ENCODE measurements around the gene SPATA31C2. TPM values are rescaled to one million over a fixed set of nuclear protein-coding genes. Genes with fewer than 3 reads are reported as not detected.
"Not testable (repeated sequence)": the region's sequence is repeated elsewhere in the genome, so short reads cannot be mapped to it uniquely, and the experiment has no call there.

SPATA31C2 gene
- total RNA-seq, 1 experiment from 2014 or later = not detected

- Histone ChIP-seq H3K9me3 (ENCODE audit: low read length) (no peaks in the 10 kb centered on the region), H3K79me2 (ENCODE audit: low read length) (no peaks in the 10 kb centered on the region), H3K9ac (ENCODE audit: low read length) (no peak overlapping the region), H3K27ac (ENCODE audit: low read length) (no peak overlapping the region), H3K4me1 (ENCODE audit: low read length) (no peaks in the 10 kb centered on the region), H3K4me2 (ENCODE audit: low read depth, low read length, poor library complexity, severe bottlenecking) (no peak overlapping the region), H3K27me3 (ENCODE audit: low read length) (0 out of 2 replicates have a peak, but pooled peaks cover 3% of the 10 kb centered on the region), H2AFZ (ENCODE audit: low read length) (no peak overlapping the region), H3K4me3 (ENCODE audit: low read length) (no peak overlapping the region), H3K9me2 (replicated peaks; ENCODE audit: insufficient read depth, low read length) (no peaks in the 10 kb centered on the region), H3K36me3 (ENCODE audit: insufficient read depth, low read length) (no peaks in the 10 kb centered on the region), H4K20me1 (ENCODE audit: insufficient read depth, low read depth, low read length) (no peaks in the 10 kb centered on the region)
- no peak for DNase-seq
Observed at GRCh38 chr9:88161144-88161543, 22.9 kb upstream of the SPATA31C2 start.

- Histone ChIP-seq H3K4me3 (ENCODE audit: low read length) (no peak overlapping the region), H3K9me2 (replicated peaks; ENCODE audit: insufficient read depth, low read length) (no peaks in the 10 kb centered on the region), H3K4me2 (ENCODE audit: low read depth, low read length, poor library complexity, severe bottlenecking) (no peak overlapping the region), H3K4me1 (ENCODE audit: low read length) (no peaks in the 10 kb centered on the region), H3K79me2 (ENCODE audit: low read length) (no peaks in the 10 kb centered on the region), H3K9ac (ENCODE audit: low read length) (no peak overlapping the region), H3K27ac (ENCODE audit: low read length) (no peak overlapping the region), H3K36me3 (ENCODE audit: insufficient read depth, low read length) (no peaks in the 10 kb centered on the region), H4K20me1 (ENCODE audit: insufficient read depth, low read depth, low read length) (no peaks in the 10 kb centered on the region), H3K27me3 (ENCODE audit: low read length) (no peaks in the 10 kb centered on the region), H3K9me3 (ENCODE audit: low read length) (no peaks in the 10 kb centered on the region), H2AFZ (ENCODE audit: low read length) (no peak overlapping the region)
- no peak for DNase-seq
Observed at GRCh38 chr9:88143957-88144625, 5.8 kb upstream of the SPATA31C2 start.

GRCh38 chr9:88143179-88143578 lies 4.9 kb upstream of the SPATA31C2 start:
- no peak for DNase-seq
- Histone ChIP-seq H3K4me2 (ENCODE audit: low read depth, low read length, poor library complexity, severe bottlenecking) (no peak overlapping the region), H3K9me2 (replicated peaks; ENCODE audit: insufficient read depth, low read length) (no peaks in the 10 kb centered on the region), H4K20me1 (ENCODE audit: insufficient read depth, low read depth, low read length) (no peaks in the 10 kb centered on the region), H3K27me3 (ENCODE audit: low read length) (no peaks in the 10 kb centered on the region), H3K27ac (ENCODE audit: low read length) (no peak overlapping the region), H3K4me3 (ENCODE audit: low read length) (no peak overlapping the region), H3K4me1 (ENCODE audit: low read length) (no peaks in the 10 kb centered on the region), H3K79me2 (ENCODE audit: low read length) (no peaks in the 10 kb centered on the region), H3K9ac (ENCODE audit: low read length) (no peak overlapping the region), H2AFZ (ENCODE audit: low read length) (no peak overlapping the region), H3K9me3 (ENCODE audit: low read length) (no peaks in the 10 kb centered on the region), H3K36me3 (ENCODE audit: insufficient read depth, low read length) (no peaks in the 10 kb centered on the region)

DNA sequence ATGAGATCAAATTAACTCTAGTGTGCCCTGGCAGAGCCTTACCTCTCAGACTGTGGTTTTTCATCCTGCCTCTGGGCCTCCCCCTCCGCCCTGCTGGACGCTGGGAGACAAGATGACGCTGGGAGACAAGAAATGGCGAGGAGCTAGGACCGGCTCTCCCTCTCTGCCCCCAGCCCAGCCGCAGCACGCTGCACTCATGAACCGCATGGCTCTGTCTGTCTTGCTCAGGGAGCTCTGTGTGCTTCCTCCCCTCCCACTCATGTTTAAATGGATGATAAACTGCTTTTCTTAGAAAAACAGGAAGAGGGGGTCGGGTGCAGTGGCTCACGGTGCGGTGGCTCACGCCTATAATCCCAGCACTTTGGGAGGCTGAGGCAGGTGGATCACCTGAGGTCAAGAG lies 4.7 kb downstream of the SPATA31C2 start:
- not testable (repeated sequence) for H2AFZ ChIP-seq (ENCODE audit: low read length); H3K27me3 ChIP-seq (ENCODE audit: low read length); H3K4me3 ChIP-seq (ENCODE audit: low read length); H3K4me1 ChIP-seq (ENCODE audit: low read length); H3K4me2 ChIP-seq (ENCODE audit: low read depth, low read length, poor library complexity, severe bottlenecking); H3K79me2 ChIP-seq (ENCODE audit: low read length); H3K9ac ChIP-seq (ENCODE audit: low read length); H4K20me1 ChIP-seq (ENCODE audit: insufficient read depth, low read depth, low read length); H3K9me3 ChIP-seq (ENCODE audit: low read length); DNase-seq; H3K36me3 ChIP-seq (ENCODE audit: insufficient read depth, low read length); H3K9me2 ChIP-seq (replicated peaks; ENCODE audit: insufficient read depth, low read length); H3K27ac ChIP-seq (ENCODE audit: low read length)

- H3K27ac ChIP-seq (ENCODE audit: low read length); H2AFZ ChIP-seq (ENCODE audit: low read length): not testable (repeated sequence)
Observed at GRCh38 chr9:88129556-88129955, 8.7 kb downstream of the SPATA31C2 start.

DNA sequence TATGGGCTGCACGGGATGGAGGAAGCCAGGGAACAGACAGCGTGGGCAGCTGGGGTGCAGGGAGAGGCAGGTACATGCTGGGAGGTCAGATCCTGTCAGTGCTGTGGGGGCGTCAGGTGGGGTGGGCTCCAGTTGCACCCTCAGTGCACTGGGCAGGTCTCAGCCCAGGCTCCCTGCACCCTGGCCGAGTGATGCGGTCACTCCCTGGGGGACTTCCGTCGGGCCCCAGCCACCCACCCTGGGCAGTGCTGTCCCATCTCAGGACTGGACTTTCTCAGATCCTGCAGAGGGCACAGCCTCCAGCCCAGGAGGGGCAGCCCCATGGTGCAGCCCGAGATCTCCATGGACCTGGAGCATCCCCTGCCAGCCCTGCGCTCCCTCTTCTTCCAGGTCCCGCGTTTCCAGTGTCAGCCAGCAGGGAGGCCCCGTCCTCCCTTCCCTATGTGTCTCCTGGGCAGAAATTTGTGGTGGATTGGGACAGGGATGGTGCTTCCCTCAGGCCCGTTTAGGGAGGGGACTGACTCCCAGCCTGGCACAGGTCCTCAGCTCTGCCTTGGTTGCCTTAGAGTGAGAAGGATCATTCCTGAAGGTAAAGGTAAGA lies 10.5 kb downstream of the SPATA31C2 start:
- not testable (repeated sequence) for H3K4me2 ChIP-seq (ENCODE audit: low read depth, low read length, poor library complexity, severe bottlenecking); DNase-seq; H3K9me3 ChIP-seq (ENCODE audit: low read length); H2AFZ ChIP-seq (ENCODE audit: low read length); H3K4me1 ChIP-seq (ENCODE audit: low read length); H3K9me2 ChIP-seq (replicated peaks; ENCODE audit: insufficient read depth, low read length); H3K79me2 ChIP-seq (ENCODE audit: low read length); H3K27me3 ChIP-seq (ENCODE audit: low read length); H3K36me3 ChIP-seq (ENCODE audit: insufficient read depth, low read length); H3K27ac ChIP-seq (ENCODE audit: low read length); H3K4me3 ChIP-seq (ENCODE audit: low read length); H3K9ac ChIP-seq (ENCODE audit: low read length); H4K20me1 ChIP-seq (ENCODE audit: insufficient read depth, low read depth, low read length)

More at GRCh38 chr9:88129556-88129955, 8.7 kb downstream of the SPATA31C2 start:
- H3K36me3 ChIP-seq (ENCODE audit: insufficient read depth, low read length); H4K20me1 ChIP-seq (ENCODE audit: insufficient read depth, low read depth, low read length); H3K27me3 ChIP-seq (ENCODE audit: low read length); DNase-seq; H3K9ac ChIP-seq (ENCODE audit: low read length); H3K79me2 ChIP-seq (ENCODE audit: low read length); H3K9me2 ChIP-seq (replicated peaks; ENCODE audit: insufficient read depth, low read length); H3K4me2 ChIP-seq (ENCODE audit: low read depth, low read length, poor library complexity, severe bottlenecking); H3K9me3 ChIP-seq (ENCODE audit: low read length); H3K4me1 ChIP-seq (ENCODE audit: low read length); H3K4me3 ChIP-seq (ENCODE audit: low read length): not testable (repeated sequence)

DNA sequence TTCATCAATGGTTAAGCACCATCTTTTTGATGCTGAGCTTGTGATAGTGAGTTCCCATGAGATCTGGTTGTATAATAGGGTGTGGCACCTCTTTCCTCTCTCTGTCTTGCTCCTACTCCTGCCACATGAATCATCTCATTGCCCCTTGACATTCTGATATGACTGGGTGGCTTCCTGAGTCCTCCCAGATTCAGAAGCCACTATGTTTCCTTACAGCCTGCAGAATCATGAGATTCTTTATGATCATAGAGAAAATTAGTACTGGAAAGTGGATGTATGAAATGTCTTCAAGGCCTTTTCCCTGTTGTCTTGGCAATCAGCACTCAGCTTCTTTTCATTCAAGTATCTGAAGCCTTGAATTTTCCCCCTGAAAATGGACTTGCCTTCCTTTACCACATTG lies 14.9 kb downstream of the SPATA31C2 start:
- H3K27me3 ChIP-seq (ENCODE audit: low read length); DNase-seq; H3K4me2 ChIP-seq (ENCODE audit: low read depth, low read length, poor library complexity, severe bottlenecking); H2AFZ ChIP-seq (ENCODE audit: low read length); H3K9me2 ChIP-seq (replicated peaks; ENCODE audit: insufficient read depth, low read length); H3K9ac ChIP-seq (ENCODE audit: low read length); H4K20me1 ChIP-seq (ENCODE audit: insufficient read depth, low read depth, low read length); H3K4me1 ChIP-seq (ENCODE audit: low read length); H3K4me3 ChIP-seq (ENCODE audit: low read length); H3K79me2 ChIP-seq (ENCODE audit: low read length); H3K27ac ChIP-seq (ENCODE audit: low read length); H3K36me3 ChIP-seq (ENCODE audit: insufficient read depth, low read length); H3K9me3 ChIP-seq (ENCODE audit: low read length): not testable (repeated sequence)

DNA sequence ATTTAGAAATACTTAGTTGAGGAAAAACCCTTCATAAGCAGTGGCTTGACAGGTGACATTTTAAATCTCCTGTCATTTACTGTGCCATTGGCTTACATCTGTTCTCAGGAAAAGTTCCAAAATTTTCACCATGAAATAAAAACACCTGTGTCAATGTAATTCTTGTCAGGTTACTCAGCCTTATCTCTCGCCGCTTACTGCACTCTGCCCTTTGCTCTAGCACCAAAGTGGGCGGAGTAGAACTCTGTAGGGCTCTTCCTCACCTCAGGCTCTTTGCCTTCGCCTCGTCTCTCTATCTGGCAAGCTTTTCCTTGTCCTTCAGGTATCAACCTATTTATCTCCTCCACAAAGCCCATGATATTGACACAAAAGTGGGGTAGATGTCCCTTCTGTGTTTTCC lies 20.2 kb downstream of the SPATA31C2 start:
- not testable (repeated sequence) for H3K27ac ChIP-seq (ENCODE audit: low read length); H3K4me1 ChIP-seq (ENCODE audit: low read length); H3K36me3 ChIP-seq (ENCODE audit: insufficient read depth, low read length); H3K4me3 ChIP-seq (ENCODE audit: low read length); H3K27me3 ChIP-seq (ENCODE audit: low read length); DNase-seq; H3K9me2 ChIP-seq (replicated peaks; ENCODE audit: insufficient read depth, low read length); H2AFZ ChIP-seq (ENCODE audit: low read length); H4K20me1 ChIP-seq (ENCODE audit: insufficient read depth, low read depth, low read length); H3K9ac ChIP-seq (ENCODE audit: low read length); H3K9me3 ChIP-seq (ENCODE audit: low read length); H3K79me2 ChIP-seq (ENCODE audit: low read length); H3K4me2 ChIP-seq (ENCODE audit: low read depth, low read length, poor library complexity, severe bottlenecking)
